IMR-90 (cell line): ENCODE data around the gene MEOX2. TPM values are rescaled to one million over a fixed set of nuclear protein-coding genes. Genes with fewer than 3 reads are reported as not detected.

ENCODE experiments used
- ATAC-seq: fragments of 200-7000 bp; cut with Tn5 transposase; 2 replicates; pipeline ENCODE4 v1.9.1; 2020; ENCODE audit warnings: low read depth, mild to moderate bottlenecking, moderate library complexity
- BruUV-seq: library from RNA; stranded (reverse); fragments of 400-500 nt; replicated peaks from 2 replicates; lab custom pipeline; 2021; lab: Mats Ljungman, UMichigan
- CTCF ChIA-PET: fragments of 300-600 bp; formaldehyde crosslinking; extraction: SDS; loops from one replicate; lab custom pipeline; 2021; ENCODE audit warnings: antibody characterized with exemption; lab: Yijun Ruan, JAX
- POLR2A ChIA-PET: fragments of 300-600 bp; sonication (Branson Sonifier 250); formaldehyde crosslinking; loops from one replicate; lab custom pipeline; 2022; ENCODE audit warnings: antibody characterized with exemption; ENCODE audit not compliant: unreplicated experiment; lab: Charles Lee
- DNase-seq: peaks from one replicate; pipeline ENCODE4 v3.0.0; 2013
- H2AFZ ChIP-seq: replicated peaks from 2 replicates; pipeline ENCODE3; 2013; ENCODE audit warnings: low read length, mild to moderate bottlenecking; ENCODE audit not compliant: poor library complexity
- H2AK5ac ChIP-seq: 2 replicates; pipeline ENCODE4 v1.6.1; 2013; ENCODE audit warnings: low read depth, low read length, inconsistent platforms
- H2AK9ac ChIP-seq: replicated peaks from 2 replicates; pipeline ENCODE3; 2013; ENCODE audit warnings: mild to moderate bottlenecking, low read depth, low read length, moderate library complexity; ENCODE audit not compliant: poor library complexity
- H2BK120ac ChIP-seq: 2 replicates; pipeline ENCODE4 v1.6.1; 2013; ENCODE audit warnings: low read depth, low read length, inconsistent platforms
- H2BK15ac ChIP-seq: 3 replicates; pipeline ENCODE4 v1.6.1; 2013; ENCODE audit warnings: low read depth, low read length, inconsistent platforms
- H2BK20ac ChIP-seq: 2 replicates; pipeline ENCODE4 v1.6.1; 2013; ENCODE audit warnings: low read depth, mild to moderate bottlenecking, inconsistent platforms, low read length, moderate library complexity
- H2BK5ac ChIP-seq: 2 replicates; pipeline ENCODE4 v1.6.1; 2013; ENCODE audit warnings: mild to moderate bottlenecking, low read depth, low read length, inconsistent platforms; ENCODE audit not compliant: poor library complexity, severe bottlenecking
- H3K14ac ChIP-seq: replicated peaks from 2 replicates; pipeline ENCODE4 v1.6.1; 2013; ENCODE audit warnings: low read depth, low read length, inconsistent platforms
- H3K18ac ChIP-seq: 2 replicates; pipeline ENCODE4 v1.6.1; 2013; ENCODE audit warnings: low read depth, low read length, control low read depth
- H3K23ac ChIP-seq: 2 replicates; pipeline ENCODE4 v1.6.1; 2013; ENCODE audit warnings: low read depth, low read length, inconsistent platforms
- H3K27ac ChIP-seq: 2 replicates; pipeline ENCODE4 v1.5.1; 2013; ENCODE audit warnings: mild to moderate bottlenecking, control low read depth, low read length; ENCODE audit not compliant: insufficient read depth
- H3K27me3 ChIP-seq: 2 replicates; pipeline ENCODE4 v1.6.1; 2013; ENCODE audit warnings: low read length; ENCODE audit not compliant: control insufficient read depth, insufficient read depth
- H3K36me3 ChIP-seq: 2 replicates; pipeline ENCODE4 v1.6.1; 2013; ENCODE audit warnings: low read length, mixed read lengths; ENCODE audit not compliant: control insufficient read depth, insufficient read depth
- H3K4ac ChIP-seq: 2 replicates; pipeline ENCODE4 v1.6.1; 2013; ENCODE audit warnings: low read depth, low read length, inconsistent platforms
- H3K4me1 ChIP-seq: 2 replicates; pipeline ENCODE4 v1.6.1; 2013; ENCODE audit warnings: low read length, mixed read lengths; ENCODE audit not compliant: control insufficient read depth, insufficient read depth
- H3K4me2 ChIP-seq: 2 replicates; pipeline ENCODE4 v1.6.1; 2013; ENCODE audit warnings: low read depth, mild to moderate bottlenecking, control low read depth, low read length, moderate library complexity
- H3K4me3 ChIP-seq: 2 replicates; pipeline ENCODE4 v1.5.1; 2013; ENCODE audit warnings: low read depth, mild to moderate bottlenecking, control low read depth, low read length, moderate library complexity; ENCODE audit not compliant: insufficient read depth
- H3K56ac ChIP-seq: 2 replicates; pipeline ENCODE4 v1.6.1; 2013; ENCODE audit warnings: low read length, inconsistent platforms; ENCODE audit not compliant: insufficient read depth; ENCODE audit errors: extremely low read depth
- H3K79me1 ChIP-seq, 2 experiments: 2 replicates each; pipeline ENCODE4 v1.6.1; 2013; ENCODE audit warnings: low read length in 2 of 2, inconsistent platforms in 1 of 2, low read depth in 1 of 2
- H3K9ac ChIP-seq: 2 replicates; pipeline ENCODE4 v1.6.1; 2013; ENCODE audit warnings: low read depth, low read length, control low read depth
- H3K9me1 ChIP-seq: 2 replicates; pipeline ENCODE4 v1.6.1; 2013; ENCODE audit warnings: low read length, inconsistent platforms; ENCODE audit not compliant: insufficient read depth
- H3K9me3 ChIP-seq: 2 replicates; pipeline ENCODE4 v1.6.1; 2013; ENCODE audit warnings: low read length; ENCODE audit not compliant: control insufficient read depth, insufficient read depth
- H4K20me1 ChIP-seq: 2 replicates; pipeline ENCODE4 v1.6.1; 2013; ENCODE audit warnings: low read length, inconsistent platforms; ENCODE audit not compliant: insufficient read depth
- H4K5ac ChIP-seq: 2 replicates; pipeline ENCODE4 v1.6.1; 2013; ENCODE audit warnings: mild to moderate bottlenecking, low read depth, low read length, control low read depth
- H4K8ac ChIP-seq, 2 experiments: 2 replicates each; pipeline ENCODE4 v1.6.1; 2013; ENCODE audit warnings: low read depth in 2 of 2, low read length in 2 of 2, control low read depth in 1 of 2, inconsistent platforms in 1 of 2
- H4K91ac ChIP-seq: 2 replicates; pipeline ENCODE4 v1.6.1; 2013; ENCODE audit warnings: low read depth, low read length, inconsistent platforms; ENCODE audit not compliant: insufficient read depth
- BHLHE40 ChIP-seq: fragments of 150-350 bp; IDR thresholded peaks from 2 replicates; pipeline ENCODE4 v1.6.1; 2016; ENCODE audit warnings: mild to moderate bottlenecking, low read depth, low read length
- CEBPB ChIP-seq: IDR thresholded peaks from 2 replicates; pipeline ENCODE4 v1.6.1; 2012; ENCODE audit warnings: low read depth, low read length, improper control_type of control experiment
- CHD1 ChIP-seq: IDR thresholded peaks from 2 replicates; pipeline ENCODE4 v1.6.1; 2012; ENCODE audit warnings: low read depth, low read length, improper control_type of control experiment
- CTCF ChIP-seq: conservative IDR thresholded peaks from 2 replicates; pipeline ENCODE4 v1.5.1; 2012; ENCODE audit warnings: mild to moderate bottlenecking, low read depth, low read length, improper control_type of control experiment
- ELK1 ChIP-seq: fragments of 150-350 bp; IDR thresholded peaks from 2 replicates; pipeline ENCODE4 v1.6.1; 2016; ENCODE audit warnings: low read depth, mild to moderate bottlenecking, low read length, moderate library complexity, borderline replicate concordance
- MAFK ChIP-seq: IDR thresholded peaks from 2 replicates; pipeline ENCODE4 v1.6.1; 2012; ENCODE audit warnings: low read depth, low read length, improper control_type of control experiment
- MXI1 ChIP-seq: IDR thresholded peaks from 2 replicates; pipeline ENCODE4 v1.6.1; 2012; ENCODE audit warnings: low read depth, mild to moderate bottlenecking, low read length, moderate library complexity, borderline replicate concordance
- POLR2A ChIP-seq: IDR thresholded peaks from 2 replicates; pipeline ENCODE4 v1.6.1; 2012; ENCODE audit warnings: mild to moderate bottlenecking, low read depth, low read length
- SMC3 ChIP-seq: fragments of 150-350 bp; IDR thresholded peaks from 2 replicates; pipeline ENCODE4 v1.6.1; 2016; ENCODE audit warnings: low read depth, mild to moderate bottlenecking, antibody characterized with exemption, low read length, moderate library complexity
- WGBS, 2 experiments: methylation state at CpG; one replicate each; pipeline versions ENCODE4 v1.1.5 to v1.1.7; 2013; ENCODE audit warnings: missing lambda C conversion rate in 2 of 2; ENCODE audit not compliant: insufficient read length in 1 of 2; ENCODE audit errors: extremely low coverage in 2 of 2; 5-methylcytosine and 5-hydroxymethylcytosine counted together
- dilution Hi-C: fragments of 300-500 bp; cut with HindIII; formaldehyde crosslinking; loops from one replicate; pipeline ENCODE4 v1.14.3; 2018; ENCODE audit warnings: low sequenced_read_pairs; ENCODE audit not compliant: unreplicated experiment
- in situ Hi-C: fragments of 300-500 bp; cut with MboI; formaldehyde crosslinking; loops from 3 replicates; pipeline ENCODE4 v1.14.3; 2019; ENCODE audit warnings: low sequenced_read_pairs, inconsistent platforms, mixed read lengths
- intact Hi-C: fragments of 100-400 bp; cut with micrococcal nuclease; formaldehyde crosslinking; loops from 2 replicates; pipeline ENCODE4 v1.10.0; 2022
- polyA plus RNA-seq, 3 experiments: library from polyadenylated mRNA; depleted of rRNA; stranded (reverse); fragments of >200 nt; gene quantifications; 2 replicates each; pipeline ENCODE4 v1.2.3, GENCODE V29; 2012; ENCODE audit warnings: low replicate concordance in 1 of 3
- total RNA-seq: library from RNA; depleted of rRNA; stranded (reverse); fragments of >200 nt; gene quantifications from 2 replicates; pipeline ENCODE4 v1.2.3, GENCODE V29; 2012

The MEOX2 gene
- total and polyA plus RNA-seq, 2 of the 4 experiments (the other 2 are of a cell fraction) = under 0.01 TPM; not detected in 1

- intact Hi-C loops = loop anchor here (5.0 kb wide), 1 partner anchor 102 kb away; no protein-coding TSS in a partner anchor
- ChIA-PET CTCF (interaction anchor here (1.3 to 1.8 kb wide), 2 partner anchors 10 to 64 kb away, joined by 3 to 4 read pairs; no protein-coding TSS in a partner anchor), POLR2A (no interaction called here)
- 75% methylated on average over 2 of the region's 6 CpGs; no CpG with 5 or more reads in 1 of the 2 experiments for WGBS, 2 experiments
- Histone ChIP-seq H3K18ac (no peak overlapping the region), H2AK5ac (no peak overlapping the region), H2AK9ac (no peak overlapping the region), H4K5ac (no peak overlapping the region), H3K4me3 (no peak overlapping the region), H2BK5ac (no peak overlapping the region), H3K4me1 (no peaks in the 10 kb centered on the region), H4K91ac (no peak overlapping the region), H3K23ac (no peak overlapping the region), H3K56ac (no peak overlapping the region), H2BK120ac (no peak overlapping the region), H3K14ac (no peak overlapping the region), H2BK20ac (no peak overlapping the region), H3K9me3 (no peaks in the 10 kb centered on the region), H3K36me3 (no peaks in the 10 kb centered on the region), H3K9me1 (no peaks in the 10 kb centered on the region), H2BK15ac (no peak overlapping the region), H3K27ac (no peak overlapping the region), H2AFZ (no peak overlapping the region), H4K20me1 (no peaks in the 10 kb centered on the region), H3K4me2 (no peak overlapping the region), H4K8ac (no peak overlapping the region), H3K27me3 (no peaks in the 10 kb centered on the region), H3K9ac (no peak overlapping the region), H3K4ac (no peak overlapping the region), H3K79me1 (no peaks in the 10 kb centered on the region)
- DNase-seq (no peak), ATAC-seq (no peak)
- dilution Hi-C loops = no loop called here
- TF ChIP-seq POLR2A (no peak), BHLHE40 (no peak), CHD1 (no peak), CEBPB (no peak), SMC3 (no peak), MXI1 (no peak), MAFK (no peak), ELK1 (no peak), CTCF (no peak)
- in situ Hi-C loops = no loop called here
- BruUV-seq = no TSS peak
Measured at GRCh38 chr7:15620491-15621185, 65.8 kb downstream of the MEOX2 start.
